HCT116 (cell line): ENCODE results near the gene ABCB6. TPM values are rescaled to one million over a fixed set of nuclear protein-coding genes. Genes with fewer than 3 reads are reported as not detected.

Experiments
- ATAC-seq: fragments of 200-7000 bp; cut with Tn5 transposase; 2 replicates; pipeline ENCODE4 v1.9.1; 2020; ENCODE audit warnings: mild to moderate bottlenecking, moderate library complexity
- BruUV-seq: library from RNA; stranded (reverse); fragments of 400-500 nt; replicated peaks from 2 replicates; lab custom pipeline; 2021; lab: Mats Ljungman, UMichigan
- CTCF ChIA-PET: fragments of 300-600 bp; sonication (Branson Sonifier 250); formaldehyde crosslinking; loops from one replicate; lab custom pipeline; 2021; ENCODE audit warnings: antibody characterized with exemption; lab: Charles Lee
- POLR2A ChIA-PET: fragments of 300-600, 350-600 bp; sonication (Branson Sonifier 250); formaldehyde crosslinking; loops from one replicate; lab custom pipeline; 2021; ENCODE audit warnings: antibody characterized with exemption; lab: Charles Lee
- RAD21 ChIA-PET, 2 experiments: fragments of 300-600 bp; sonication (Branson Sonifier 250); formaldehyde crosslinking; loops; one replicate each; lab custom pipeline; 2023; ENCODE audit warnings: low total read pairs in 2 of 2; ENCODE audit not compliant: uncharacterized antibody in 2 of 2, unreplicated experiment in 2 of 2, low non-redundant PET in 1 of 2; lab: Charles Lee
- DNase-seq: peaks from one replicate; pipeline ENCODE4 v3.0.0-alpha.2; 2010; ENCODE audit warnings: low read depth, low spot score
- H2AFZ ChIP-seq: fragments of 200-600 bp; shearing (Covaris generic), sonication (generic); 2 replicates; pipeline ENCODE4 v1.6.1; 2017; ENCODE audit warnings: low read depth, mixed run types, mixed read lengths, antibody characterized with exemption, low read length; ENCODE audit not compliant: poor library complexity, severe bottlenecking
- H3K27ac ChIP-seq: 2 replicates; pipeline ENCODE4 v1.5.1; 2012; ENCODE audit warnings: low read depth, low read length
- H3K27me3 ChIP-seq: fragments of 200-600 bp; sonication (generic); 2 replicates; pipeline ENCODE4 v1.6.1; 2016; ENCODE audit warnings: mixed run types, low read length, mixed read lengths; ENCODE audit not compliant: insufficient read depth
- H3K36me3 ChIP-seq, 2 experiments: fragments of 200-500 bp in 1 of 2; fragments of 200-600 bp in 1 of 2; sonication (Bioruptor generic) in 1 of 2; sonication (generic) in 1 of 2; 2 replicates each; pipeline versions ENCODE4 v1.5.1 to v1.6.1; 2014 to 2016; ENCODE audit warnings: low read length in 2 of 2, inconsistent platforms in 1 of 2, mixed read lengths in 1 of 2, mixed run types in 1 of 2; ENCODE audit not compliant: insufficient read depth in 2 of 2, control insufficient read depth in 1 of 2
- H3K4me1 ChIP-seq, 2 experiments: fragments of 200-600 bp in 1 of 2; sonication (generic) in 1 of 2; 2 replicates each; pipeline versions ENCODE4 v1.5.1 to v1.6.1; 2012 to 2017; ENCODE audit warnings: low read length in 2 of 2, inconsistent platforms in 1 of 2, mild to moderate bottlenecking in 1 of 2, mixed read lengths in 1 of 2, mixed run types in 1 of 2, moderate library complexity in 1 of 2; ENCODE audit not compliant: insufficient read depth in 2 of 2, control insufficient read depth in 1 of 2
- H3K4me2 ChIP-seq: fragments of 200-600 bp; sonication (generic); 2 replicates; pipeline ENCODE4 v1.6.1; 2017; ENCODE audit warnings: mixed run types, low read length, mixed read lengths
- H3K4me3 ChIP-seq, 2 experiments: fragments of 200-600 bp in 1 of 2; sonication (generic) in 1 of 2; replicated peaks in 1 of 2; 2 replicates each; pipeline ENCODE4 v1.5.1; 2011 to 2016; ENCODE audit warnings: low read length in 2 of 2, control low read depth in 1 of 2, low read depth in 1 of 2, mild to moderate bottlenecking in 1 of 2, mixed read lengths in 1 of 2, mixed run types in 1 of 2
- H3K79me2 ChIP-seq: fragments of 200-600 bp; sonication (generic); 2 replicates; pipeline ENCODE4 v1.6.1; 2017; ENCODE audit warnings: mild to moderate bottlenecking, mixed run types, low read length, moderate library complexity, mixed read lengths; ENCODE audit not compliant: insufficient read depth
- H3K9ac ChIP-seq: fragments of 200-600 bp; sonication (generic); 2 replicates; pipeline ENCODE4 v1.6.1; 2016; ENCODE audit warnings: low read length, mixed read lengths
- H3K9me2 ChIP-seq: fragments of 200-600 bp; sonication (generic), shearing (Covaris generic); 2 replicates; pipeline ENCODE4 v1.6.1; 2017; ENCODE audit warnings: mixed run types, mild to moderate bottlenecking, moderate library complexity; ENCODE audit not compliant: insufficient read depth
- H3K9me3 ChIP-seq, 2 experiments: fragments of 200-500 bp in 1 of 2; fragments of 200-600 bp in 1 of 2; sonication (Bioruptor generic) in 1 of 2; sonication (generic) in 1 of 2; 2 replicates each; pipeline ENCODE4 v1.6.1; 2014 to 2017; ENCODE audit warnings: low read length in 2 of 2, mixed read lengths in 2 of 2, inconsistent platforms in 1 of 2, low read depth in 1 of 2, mild to moderate bottlenecking in 1 of 2, mixed run types in 1 of 2, moderate library complexity in 1 of 2; ENCODE audit not compliant: control insufficient read depth in 1 of 2, insufficient read depth in 1 of 2
- H4K20me1 ChIP-seq: fragments of 200-600 bp; sonication (generic), shearing (Covaris generic); 2 replicates; pipeline ENCODE4 v1.6.1; 2017; ENCODE audit warnings: mixed run types, mild to moderate bottlenecking, moderate library complexity; ENCODE audit not compliant: insufficient read depth
- ATF3 ChIP-seq: IDR thresholded peaks from 2 replicates; pipeline ENCODE4 v1.6.1; 2012
- CEBPB ChIP-seq: IDR thresholded peaks from 2 replicates; pipeline ENCODE4 v1.6.1; 2012; ENCODE audit warnings: low read depth
- FOSL1 ChIP-seq: IDR thresholded peaks from 2 replicates; pipeline ENCODE4 v1.6.1; 2012; ENCODE audit warnings: low read depth
- POLR2A ChIP-seq: IDR thresholded peaks from 2 replicates; pipeline ENCODE4 v1.7.0; 2011; ENCODE audit warnings: borderline replicate concordance; ENCODE audit not compliant: insufficient read depth, insufficient read length; ENCODE audit errors: extremely low read depth
- POLR2AphosphoS5 ChIP-seq: IDR thresholded peaks from 2 replicates; pipeline ENCODE4 v1.6.1; 2011; ENCODE audit warnings: mild to moderate bottlenecking, low read depth, low read length, moderate library complexity
- RAD21 ChIP-seq: IDR thresholded peaks from 2 replicates; pipeline ENCODE4 v1.6.1; 2012; ENCODE audit warnings: low read depth, mild to moderate bottlenecking
- SIN3A ChIP-seq: IDR thresholded peaks from 2 replicates; pipeline ENCODE4 v1.6.1; 2012; ENCODE audit warnings: low read depth
- SP1 ChIP-seq: IDR thresholded peaks from 2 replicates; pipeline ENCODE4 v1.6.1; 2012; ENCODE audit warnings: low read depth
- TCF7L2 ChIP-seq: IDR thresholded peaks from 2 replicates; pipeline ENCODE4 v1.7.0; 2011; ENCODE audit warnings: borderline replicate concordance, inconsistent platforms; ENCODE audit not compliant: insufficient read depth, insufficient read length; ENCODE audit errors: extremely low read depth
- ZNF274 ChIP-seq: fragments of 200-500 bp; sonication (Bioruptor generic); IDR thresholded peaks from 2 replicates; pipeline ENCODE4 v1.6.1; 2014; ENCODE audit warnings: mild to moderate bottlenecking, low read depth, low read length, inconsistent platforms
- intact Hi-C: fragments of 100-400 bp; cut with micrococcal nuclease; formaldehyde crosslinking; loops from 2 replicates; pipeline ENCODE4 v1.10.0; 2022
- total RNA-seq: library from RNA; stranded (reverse); gene quantifications from one replicate; pipeline ENCODE4 v1.2.1, GENCODE V29; 2021; ENCODE audit not compliant: unreplicated experiment

The ABCB6 gene
- total RNA-seq, 1 experiment from 2014 or later, result 24.5 TPM

DNA sequence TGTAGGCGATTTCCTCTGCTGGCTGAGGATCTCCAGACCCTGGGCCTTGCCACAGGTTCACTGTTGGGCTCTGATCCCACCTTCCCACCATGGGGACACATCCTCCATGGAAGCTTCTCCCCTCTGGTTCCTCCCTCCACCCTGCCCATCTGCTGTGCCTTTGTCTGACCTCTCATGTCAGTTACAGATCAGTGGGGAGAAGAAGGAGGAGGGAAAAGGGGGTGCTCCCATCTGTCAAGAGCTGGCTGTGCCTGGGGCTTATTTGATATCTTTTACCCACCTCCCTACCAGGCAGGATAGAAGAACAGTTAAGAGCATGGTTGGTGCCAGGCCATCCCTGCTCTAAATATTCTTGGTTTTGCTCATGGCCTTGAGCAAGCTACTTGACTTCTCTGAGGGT is 48.1 kb upstream of the ABCB6 start:
- no peak overlapping the region for H3K4me3 ChIP-seq
- H3K4me2 ChIP-seq, result no peak overlapping the region
- ChIA-PET CTCF (no interaction called here), POLR2A (no interaction called here), RAD21 (no interaction called here)
- intact Hi-C loops, result no loop called here
- H3K4me1 ChIP-seq, result no peaks in the 10 kb centered on the region; a peak in 1 of 4 replicates
- H3K36me3 ChIP-seq, result no peaks in the 10 kb centered on the region
- H3K9me2 ChIP-seq, result no peaks in the 10 kb centered on the region
- peaks cover 3% of the 10 kb centered on the region; the same call in 1 of the 2 replicates for H3K27me3 ChIP-seq
- H3K9ac ChIP-seq, result no peak overlapping the region
- H2AFZ ChIP-seq, result no peak overlapping the region
- no TSS peak for BruUV-seq
- TF ChIP-seq POLR2A, result no peak
- no peak for TF ChIP-seq CEBPB
- DNase-seq (no peak), ATAC-seq (no peak)
- H3K27ac ChIP-seq, result no peak overlapping the region
- no peaks in the 10 kb centered on the region for H4K20me1 ChIP-seq
- H3K79me2 ChIP-seq, result no peaks in the 10 kb centered on the region
- H3K9me3 ChIP-seq, result no peaks in the 10 kb centered on the region

DNA sequence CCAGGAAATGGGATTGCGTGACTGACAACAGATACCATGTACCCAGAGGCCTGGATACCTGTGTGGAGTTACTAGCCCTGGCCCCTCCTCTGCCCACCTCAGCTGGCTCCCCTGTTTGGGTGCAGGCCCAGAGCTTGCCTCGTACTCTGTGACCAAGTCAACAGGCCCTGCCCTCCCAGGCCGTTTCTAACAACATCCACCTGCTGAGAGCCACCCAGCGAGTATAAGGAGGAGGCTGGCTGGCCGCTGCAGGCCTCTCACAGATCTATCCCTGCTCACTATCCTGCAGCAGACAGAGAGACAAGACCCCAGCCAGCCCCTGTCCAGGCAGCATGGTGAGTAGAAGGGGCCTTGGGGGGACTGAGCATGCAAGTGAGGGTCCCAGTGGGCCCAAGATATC is 47.5 kb upstream of the ABCB6 start:
- BruUV-seq, result no TSS peak
- RAD21 ChIA-PET, result no interaction called here
- no peak for ATAC-seq
- Histone ChIP-seq H3K27me3 (peaks cover 1% of the 10 kb centered on the region; the same call in 1 of the 2 replicates), H2AFZ (no peak overlapping the region), H3K4me2 (no peak overlapping the region), H3K4me1 (no peaks in the 10 kb centered on the region; a peak in 1 of 4 replicates), H3K4me3 (no peak overlapping the region), H3K27ac (no peak overlapping the region), H3K9me2 (no peaks in the 10 kb centered on the region), H3K9ac (no peak overlapping the region), H4K20me1 (no peaks in the 10 kb centered on the region), H3K9me3 (no peaks in the 10 kb centered on the region), H3K79me2 (no peaks in the 10 kb centered on the region), H3K36me3 (no peaks in the 10 kb centered on the region)
- DNase-seq, result no peak
- TF ChIP-seq ZNF274 (no peak), ATF3 (no peak), POLR2AphosphoS5 (no peak), SP1 (no peak), TCF7L2 (no peak), SIN3A (no peak), FOSL1 (no peak), RAD21 (no peak)
- intact Hi-C loops, result no loop called here
- CTCF ChIA-PET, result interaction anchor here (1.4 kb wide), 1 partner anchor 29 kb away, joined by 4 read pairs; no protein-coding TSS in a partner anchor
- POLR2A ChIA-PET, result no interaction called here
